Endothelial cell of umbilical vein (primary cell): ENCODE results near the gene PRRC2A. TPM values are rescaled to one million over a fixed set of nuclear protein-coding genes. Genes with fewer than 3 reads are reported as not detected.
A peak's percentile ranks its signal among the peaks of the same experiment; 100 is the strongest.

Experiments used
- BruUV-seq: library from RNA; stranded (reverse); fragments of 400-500 nt; replicated peaks from 2 replicates; lab custom pipeline; 2021; lab: Mats Ljungman, UMichigan
- CTCF ChIA-PET: fragments of 300-600, 350-600 bp; sonication (Branson Sonifier 250); formaldehyde crosslinking; loops from one replicate; lab custom pipeline; 2021; ENCODE audit warnings: antibody characterized with exemption, inconsistent platforms; lab: Charles Lee
- POLR2A ChIA-PET: fragments of 300-600, 350-600 bp; sonication (Branson Sonifier 250); formaldehyde crosslinking; loops from one replicate; lab custom pipeline; 2021; ENCODE audit warnings: antibody characterized with exemption, inconsistent platforms; lab: Charles Lee
- DNase-seq: peaks from one replicate; pipeline ENCODE4 v3.0.0-alpha.2; 2011; ENCODE audit warnings: low read depth, low spot score
- FAIRE-seq: peaks from 2 replicates; lab custom pipeline; 2011; peaks lifted over from hg19 to GRCh38; lab: Jason Lieb, UNC
- H2AFZ ChIP-seq: 2 replicates; pipeline ENCODE4 v1.6.0; 2012; ENCODE audit warnings: low read depth, low read length, control low read depth, inconsistent platforms
- H3K27ac ChIP-seq: 2 replicates; pipeline ENCODE4 v1.5.1; 2011; ENCODE audit warnings: low read depth, mild to moderate bottlenecking, control low read depth, low read length, moderate library complexity; ENCODE audit not compliant: insufficient read depth
- H3K27me3 ChIP-seq, 2 experiments: 2 replicates each; pipeline versions ENCODE4 v1.6.0 to v1.6.1; 2011; ENCODE audit warnings: low read length in 2 of 2, mixed read lengths in 1 of 2; ENCODE audit not compliant: control insufficient read depth in 2 of 2, insufficient read depth in 2 of 2
- H3K36me3 ChIP-seq, 2 experiments: 2 replicates in 1 of 2; 3 replicates in 1 of 2; pipeline ENCODE4 v1.5.1; 2011; ENCODE audit warnings: low read length in 2 of 2, mild to moderate bottlenecking in 1 of 2, moderate library complexity in 1 of 2; ENCODE audit not compliant: control insufficient read depth in 2 of 2, insufficient read depth in 2 of 2; ENCODE audit errors: extremely low read depth in 1 of 2
- H3K4me1 ChIP-seq: 3 replicates; pipeline ENCODE4 v1.5.1; 2011; ENCODE audit warnings: mild to moderate bottlenecking, low read length; ENCODE audit not compliant: control insufficient read depth, insufficient read depth; ENCODE audit errors: extremely low read depth
- H3K4me2 ChIP-seq: 2 replicates; pipeline ENCODE4 v1.6.1; 2011; ENCODE audit warnings: low read length, control low read depth, mixed read lengths; ENCODE audit not compliant: insufficient read depth
- H3K4me3 ChIP-seq, 3 experiments: fragments of 200-600 bp in 1 of 3; sonication (generic), shearing (Covaris generic) in 1 of 3; replicated peaks in 1 of 3; 2 replicates each; pipeline ENCODE4 v1.5.1; 2011 to 2016; ENCODE audit warnings: control low read depth in 3 of 3, low read length in 3 of 3, mild to moderate bottlenecking in 2 of 3, inconsistent platforms in 1 of 3, low read depth in 1 of 3, moderate library complexity in 1 of 3; ENCODE audit not compliant: insufficient read depth in 1 of 3
- H3K79me2 ChIP-seq: 2 replicates; pipeline ENCODE4 v1.6.0; 2012; ENCODE audit warnings: low read length, inconsistent platforms; ENCODE audit not compliant: control insufficient read depth, insufficient read depth
- H3K9ac ChIP-seq: replicated peaks from 2 replicates; pipeline ENCODE3; 2011; ENCODE audit warnings: low read length, control low read depth; ENCODE audit not compliant: insufficient read depth; ENCODE audit errors: extremely low read depth
- H3K9me1 ChIP-seq: replicated peaks from 3 replicates; pipeline ENCODE4 v1.6.0; 2011; ENCODE audit warnings: mild to moderate bottlenecking, low read length; ENCODE audit not compliant: control insufficient read depth, insufficient read depth; ENCODE audit errors: extremely low read depth
- H3K9me3 ChIP-seq: replicated peaks from 2 replicates; pipeline ENCODE4 v1.5.1; 2012; ENCODE audit warnings: low read length, inconsistent platforms; ENCODE audit not compliant: control insufficient read depth, insufficient read depth
- H4K20me1 ChIP-seq: replicated peaks from 2 replicates; pipeline ENCODE3; 2011; ENCODE audit warnings: mild to moderate bottlenecking, low read length; ENCODE audit not compliant: control insufficient read depth, insufficient read depth; ENCODE audit errors: extremely low read depth
- EZH2 ChIP-seq: IDR thresholded peaks from 2 replicates; pipeline ENCODE4 v1.6.1; 2012; ENCODE audit warnings: borderline replicate concordance, low read depth, mild to moderate bottlenecking, moderate library complexity, low read length, inconsistent platforms; ENCODE audit not compliant: severe bottlenecking
- FOS ChIP-seq: IDR thresholded peaks from 2 replicates; pipeline ENCODE4 v1.6.1; 2011; ENCODE audit warnings: mild to moderate bottlenecking, low read length, moderate library complexity, borderline replicate concordance; ENCODE audit not compliant: insufficient read depth
- MYC ChIP-seq: IDR thresholded peaks from one replicate; pipeline ENCODE4 v1.6.1; 2011; ENCODE audit warnings: mild to moderate bottlenecking, low read depth, low read length
- POLR2A ChIP-seq: IDR thresholded peaks from 2 replicates; pipeline ENCODE4 v1.6.1; 2012; ENCODE audit warnings: low read depth, mild to moderate bottlenecking, control low read depth, low read length
- POLR2AphosphoS5 ChIP-seq: IDR thresholded peaks from 2 replicates; pipeline ENCODE4 v1.6.1; 2012; ENCODE audit warnings: low read depth, mild to moderate bottlenecking, control low read depth, low read length, moderate library complexity; ENCODE audit not compliant: insufficient read depth
- dilution Hi-C: fragments of 300-500 bp; cut with MboI; formaldehyde crosslinking; loops from one replicate; pipeline ENCODE4 v1.15.0; 2019; ENCODE audit warnings: low sequenced_read_pairs; ENCODE audit not compliant: extremely low pct_ligation_motif_present
- intact Hi-C: fragments of 100-400 bp; cut with micrococcal nuclease; formaldehyde crosslinking; loops from one replicate; pipeline ENCODE4 v1.10.0; 2022
- polyA plus RNA-seq, 4 experiments: library from polyadenylated mRNA; depleted of rRNA in 3 of 4; stranded (reverse) in 3 of 4; unstranded in 1 of 4; fragments of >200 nt; gene quantifications; 2 replicates each; pipeline versions ENCODE4 v1.2.1 to v1.2.3, GENCODE V29; 2011 to 2012; ENCODE audit warnings: missing spikeins in 1 of 4
- total RNA-seq: library from RNA; stranded (reverse); gene quantifications from 2 replicates; pipeline ENCODE4 v1.2.3, GENCODE V29; 2021
- TF ChIP-seq, protein P1 (sequence below), 2 donors: IDR thresholded peaks; 1 replicate in 1 of 2; 2 replicates in 1 of 2; pipeline ENCODE4 v1.5.1; 2011; ENCODE audit warnings: low read length in 2 of 2, mild to moderate bottlenecking in 2 of 2, moderate library complexity in 2 of 2, control low read depth in 1 of 2, inconsistent platforms in 1 of 2, low read depth in 1 of 2; ENCODE audit not compliant: insufficient read depth in 1 of 2; ENCODE audit errors: extremely low read depth in 1 of 2

PRRC2A gene
- total and polyA plus RNA-seq, 2 donors (not counting 3 experiments of a cell fraction or from before 2014, with no cell fraction given): 88.4 to 229 TPM

DNA sequence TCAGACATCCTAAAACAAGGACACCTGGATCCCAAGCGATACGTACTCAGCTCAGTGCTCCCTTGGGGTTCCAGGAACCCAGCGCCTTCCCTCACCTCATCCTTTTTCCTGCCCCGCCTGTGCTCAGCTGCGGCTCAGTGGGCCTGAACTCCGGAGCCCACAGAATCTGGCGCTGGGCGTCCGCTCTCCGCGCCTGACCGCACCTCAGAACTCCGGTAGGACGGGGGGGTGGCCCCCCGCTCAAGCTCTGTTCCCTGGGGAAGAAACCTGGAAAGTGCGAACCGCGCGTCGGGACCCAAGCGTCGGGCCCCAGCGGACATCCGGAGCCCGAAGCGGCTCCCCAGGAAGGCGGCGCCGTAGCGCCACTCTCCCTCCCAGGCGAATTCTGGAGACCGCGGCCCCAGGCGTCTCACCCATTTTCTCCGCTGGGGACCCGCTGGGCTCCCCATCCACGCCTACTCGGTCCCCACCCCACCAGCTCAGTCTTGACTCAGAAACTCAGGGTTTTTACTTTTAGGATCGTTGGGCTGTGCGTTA, 60.7 kb downstream of the PRRC2A start:
- DNase-seq (peak; percentile 26), FAIRE-seq (no peak)
- CTCF ChIA-PET: interaction anchor here (0.6 to 3.5 kb wide), 15 partner anchors 8 to 271 kb away, joined by 3 to 44 read pairs (median 6); partner anchors contain the start of genes ABHD16A, DDAH2, HSPA1B and MSH5
- TSS peak; percentile 57 for BruUV-seq
- H3K4me3 ChIP-seq: peak overlapping the region; percentile 18 to 59 (median 47)
- H3K4me1 ChIP-seq: peaks cover 8% of the 10 kb centered on the region
- peak overlapping the region; percentile 18 for H3K27ac ChIP-seq
- H3K9me1 ChIP-seq: no peaks in the 10 kb centered on the region
- H3K9ac ChIP-seq: peak overlapping the region; percentile 30
- POLR2A ChIA-PET: interaction anchor here (0.6 kb wide), 1 partner anchor 56 kb away, joined by 3 read pairs; no protein-coding TSS in a partner anchor
- no peaks in the 10 kb centered on the region for H3K27me3 ChIP-seq
- no peaks in the 10 kb centered on the region for H3K9me3 ChIP-seq
- dilution Hi-C loops: no loop called here
- peak overlapping the region; percentile 94 for H2AFZ ChIP-seq
- H3K79me2 ChIP-seq: no peaks in the 10 kb centered on the region
- TF ChIP-seq MYC (no peak), FOS (no peak), POLR2A (peak; percentile 68), EZH2 (no peak), POLR2AphosphoS5 (peak; percentile 54)
- TF ChIP-seq, protein P1, sequence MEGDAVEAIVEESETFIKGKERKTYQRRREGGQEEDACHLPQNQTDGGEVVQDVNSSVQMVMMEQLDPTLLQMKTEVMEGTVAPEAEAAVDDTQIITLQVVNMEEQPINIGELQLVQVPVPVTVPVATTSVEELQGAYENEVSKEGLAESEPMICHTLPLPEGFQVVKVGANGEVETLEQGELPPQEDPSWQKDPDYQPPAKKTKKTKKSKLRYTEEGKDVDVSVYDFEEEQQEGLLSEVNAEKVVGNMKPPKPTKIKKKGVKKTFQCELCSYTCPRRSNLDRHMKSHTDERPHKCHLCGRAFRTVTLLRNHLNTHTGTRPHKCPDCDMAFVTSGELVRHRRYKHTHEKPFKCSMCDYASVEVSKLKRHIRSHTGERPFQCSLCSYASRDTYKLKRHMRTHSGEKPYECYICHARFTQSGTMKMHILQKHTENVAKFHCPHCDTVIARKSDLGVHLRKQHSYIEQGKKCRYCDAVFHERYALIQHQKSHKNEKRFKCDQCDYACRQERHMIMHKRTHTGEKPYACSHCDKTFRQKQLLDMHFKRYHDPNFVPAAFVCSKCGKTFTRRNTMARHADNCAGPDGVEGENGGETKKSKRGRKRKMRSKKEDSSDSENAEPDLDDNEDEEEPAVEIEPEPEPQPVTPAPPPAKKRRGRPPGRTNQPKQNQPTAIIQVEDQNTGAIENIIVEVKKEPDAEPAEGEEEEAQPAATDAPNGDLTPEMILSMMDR (IDR thresholded peaks at IDR 0.05; ENCODE audit: extremely low read depth in 1 of 2, insufficient read depth in 1 of 2, low read depth in 1 of 2, low read length in 2 of 2): peak in 1 of 2 donors; percentile 31
- H3K36me3 ChIP-seq: peaks cover 0 to under 1% of the 10 kb centered on the region in 2 experiments
- intact Hi-C loops: loop anchor here (1.0 to 2.0 kb wide), 3 partner anchors 14 to 208 kb away; partner anchors contain the start of genes ABHD16A and CSNK2B
- no peaks in the 10 kb centered on the region for H4K20me1 ChIP-seq
- H3K4me2 ChIP-seq: peak overlapping the region; percentile 65
